Measurements from ENCODE around the gene ATP5PO.

- TF ChIP-seq CTCF (IDR thresholded peaks at IDR 0.05) = no peak
- no peak for TF ChIP-seq POLR2AphosphoS5 (IDR thresholded peaks at IDR 0.05; ENCODE audit: low read depth, low read length)
- no peak for TF ChIP-seq REST (IDR thresholded peaks at IDR 0.05; ENCODE audit: insufficient read depth in 1 of 2, low read depth in 2 of 2, low read length in 1 of 2)
These were observed 35.0 kb downstream of the ATP5PO start for GRCh38 chr21:33880626-33881025.
